SK-N-SH (cell line): Measurements from ENCODE around the gene RPA3. TPM values are rescaled to one million over a fixed set of nuclear protein-coding genes. Genes with fewer than 3 reads are reported as not detected.

Experiments used
- CTCF ChIA-PET: fragments of 300-600, 350-600 bp; formaldehyde crosslinking; extraction: SDS; loops from one replicate; lab custom pipeline; 2021; lab: Yijun Ruan, JAX
- POLR2A ChIA-PET: fragments of 350-600 bp; sonication (Branson Sonifier 250); formaldehyde crosslinking; extraction: SDS; loops from one replicate; lab custom pipeline; 2020; ENCODE audit warnings: antibody characterized with exemption, inconsistent platforms; lab: Yijun Ruan, JAX
- DNase-seq: peaks from one replicate; pipeline ENCODE4 v3.0.0; 2012
- H2AFZ ChIP-seq: fragments of 200-600 bp; sonication (generic); 2 replicates; pipeline ENCODE4 v1.8.1; 2016; ENCODE audit warnings: antibody characterized with exemption, mild to moderate bottlenecking, low read depth
- H3F3A ChIP-seq: fragments of 200-600 bp; sonication (generic); replicated peaks from 2 replicates; pipeline ENCODE3; 2016; ENCODE audit warnings: antibody characterized with exemption, mild to moderate bottlenecking; ENCODE audit not compliant: insufficient read depth
- H3K27ac ChIP-seq, 2 experiments: fragments of 200-500 bp in 1 of 2; fragments of 200-600 bp in 1 of 2; sonication (Bioruptor generic) in 1 of 2; sonication (generic), shearing (Covaris generic) in 1 of 2; 2 replicates each; pipeline versions ENCODE4 v1.5.1 to v1.6.1; 2014 to 2016; ENCODE audit warnings: low read depth in 2 of 2, inconsistent platforms in 1 of 2, low read length in 1 of 2, mild to moderate bottlenecking in 1 of 2, mixed read lengths in 1 of 2
- H3K27me3 ChIP-seq: fragments of 200-600 bp; sonication (generic), shearing (Covaris generic); 2 replicates; pipeline ENCODE4 v1.6.1; 2016; ENCODE audit warnings: mixed run types; ENCODE audit not compliant: insufficient read depth
- H3K36me3 ChIP-seq, 2 experiments: fragments of 200-500 bp in 1 of 2; fragments of 200-600 bp in 1 of 2; sonication (Bioruptor generic) in 1 of 2; sonication (generic) in 1 of 2; replicated peaks in 1 of 2; 2 replicates each; pipeline versions ENCODE3 to v1.5.1; 2014 to 2016; ENCODE audit warnings: low read length in 1 of 2, mild to moderate bottlenecking in 1 of 2; ENCODE audit not compliant: insufficient read depth in 2 of 2, control insufficient read depth in 1 of 2
- H3K4me1 ChIP-seq, 2 experiments: fragments of 200-500 bp in 1 of 2; fragments of 200-600 bp in 1 of 2; sonication (Bioruptor generic) in 1 of 2; sonication (generic), shearing (Covaris generic) in 1 of 2; 2 replicates each; pipeline versions ENCODE4 v1.5.1 to v1.6.1; 2014 to 2016; ENCODE audit warnings: low read depth in 1 of 2, low read length in 1 of 2, mixed run types in 1 of 2; ENCODE audit not compliant: insufficient read depth in 2 of 2, control insufficient read depth in 1 of 2
- H3K4me2 ChIP-seq: fragments of 200-600 bp; sonication (generic), shearing (Covaris generic); 2 replicates; pipeline ENCODE4 v1.6.1; 2017; ENCODE audit warnings: mixed run types
- H3K4me3 ChIP-seq, 2 experiments: fragments of 200-500 bp in 1 of 2; fragments of 200-600 bp in 1 of 2; sonication (Bioruptor generic) in 1 of 2; sonication (generic), shearing (Covaris generic) in 1 of 2; 2 replicates each; pipeline versions ENCODE4 v1.5.1 to v1.8.1; 2014 to 2016; ENCODE audit warnings: low read depth in 2 of 2, inconsistent platforms in 1 of 2, low read length in 1 of 2, mild to moderate bottlenecking in 1 of 2, mixed read lengths in 1 of 2, moderate library complexity in 1 of 2
- H3K79me2 ChIP-seq: fragments of 200-600 bp; sonication (generic); 2 replicates; pipeline ENCODE4 v1.8.1; 2017; ENCODE audit warnings: mild to moderate bottlenecking; ENCODE audit not compliant: insufficient read depth
- H3K9ac ChIP-seq: fragments of 200-600 bp; sonication (generic); 2 replicates; pipeline ENCODE4 v1.6.1; 2017; ENCODE audit warnings: mixed run types
- H3K9me2 ChIP-seq: fragments of 200-600 bp; sonication (generic); 2 replicates; pipeline ENCODE4 v1.6.1; 2017; ENCODE audit warnings: mixed run types
- H3K9me3 ChIP-seq: fragments of 200-600 bp; sonication (generic); 2 replicates; pipeline ENCODE4 v1.6.1; 2017; ENCODE audit warnings: mixed run types, mild to moderate bottlenecking, moderate library complexity
- H4K20me1 ChIP-seq: fragments of 200-600 bp; sonication (generic); 2 replicates; pipeline ENCODE4 v1.6.1; 2017; ENCODE audit warnings: mild to moderate bottlenecking, mixed run types; ENCODE audit not compliant: insufficient read depth
- CHD2 ChIP-seq: fragments of 150-350 bp; IDR thresholded peaks from 2 replicates; pipeline ENCODE4 v1.6.1; 2018; ENCODE audit warnings: low read length; ENCODE audit not compliant: partially characterized antibody
- ELF1 ChIP-seq: IDR thresholded peaks from 2 replicates; pipeline ENCODE4 v1.4.0; 2012
- FOSL2 ChIP-seq: IDR thresholded peaks from 2 replicates; pipeline ENCODE4 v1.4.0; 2012; ENCODE audit warnings: low read depth, mild to moderate bottlenecking, moderate library complexity, borderline replicate concordance
- IRF3 ChIP-seq: fragments of 150-350 bp; IDR thresholded peaks from 2 replicates; pipeline ENCODE4 v1.6.1; 2016; ENCODE audit warnings: mild to moderate bottlenecking, low read depth, low read length
- MAX ChIP-seq: IDR thresholded peaks from 2 replicates; pipeline ENCODE4 v1.4.0; 2012; ENCODE audit warnings: low read depth
- PBX3 ChIP-seq: IDR thresholded peaks from 2 replicates; pipeline ENCODE4; 2012
- RXRA ChIP-seq: IDR thresholded peaks from 2 replicates; pipeline ENCODE4 v1.4.0; 2012; ENCODE audit warnings: low read depth, mild to moderate bottlenecking, borderline replicate concordance
- SIN3A ChIP-seq: IDR thresholded peaks from 2 replicates; pipeline ENCODE4 v1.6.1; 2012; ENCODE audit warnings: low read depth, mild to moderate bottlenecking, low read length, moderate library complexity, borderline replicate concordance
- SMC3 ChIP-seq: IDR thresholded peaks from 2 replicates; pipeline ENCODE4 v1.6.1; 2012; ENCODE audit warnings: low read depth, low read length, improper control_type of control experiment
- TCF12 ChIP-seq: IDR thresholded peaks from 2 replicates; pipeline ENCODE4 v1.4.0; 2012
- USF1 ChIP-seq: IDR thresholded peaks from 2 replicates; pipeline ENCODE4 v1.4.0; 2012; ENCODE audit warnings: low read depth, borderline replicate concordance
- WGBS: methylation state at CpG from one replicate; pipeline ENCODE4 v1.1.6; 2017; ENCODE audit warnings: low lambda C conversion rate; 5-methylcytosine and 5-hydroxymethylcytosine counted together
- polyA plus RNA-seq, 3 experiments: library from polyadenylated mRNA; depleted of rRNA; stranded (reverse); fragments of >200 nt; gene quantifications; 2 replicates each; pipeline ENCODE4 v1.2.3, GENCODE V29; 2012

The RPA3 gene
- polyA plus RNA-seq, 1 of the 3 experiments (the other 2 are of a cell fraction): 39.0 TPM

- 90% methylated on average over 3 of the region's 3 CpGs for WGBS
- Histone ChIP-seq H2AFZ (no peak overlapping the region), H3K4me2 (no peak overlapping the region), H3K9ac (no peak overlapping the region), H3F3A (no peaks in the 10 kb centered on the region), H3K4me1 (peaks cover 0 to 27% of the 10 kb centered on the region in 2 experiments; a peak in 2 of 4 replicates), H3K4me3 (no peak overlapping the region), H3K9me2 (no peaks in the 10 kb centered on the region), H4K20me1 (no peaks in the 10 kb centered on the region), H3K27me3 (no peaks in the 10 kb centered on the region), H3K9me3 (no peaks in the 10 kb centered on the region), H3K27ac (peak overlapping the region in 1 of 2 experiments; percentile 96; a peak in 2 of 4 replicates), H3K79me2 (no peaks in the 10 kb centered on the region), H3K36me3 (no peaks in the 10 kb centered on the region)
- POLR2A ChIA-PET: no interaction called here
- TF ChIP-seq PBX3 (no peak), MAX (no peak), USF1 (no peak), RXRA (no peak), ELF1 (no peak), IRF3 (no peak)
- CTCF ChIA-PET: interaction anchor here (0.9 kb wide), 1 partner anchor 679 kb away, joined by 3 read pairs; no protein-coding TSS in a partner anchor
- DNase-seq: no peak
These were observed 100.9 kb downstream of the RPA3 start for GRCh38 chr7:7617550-7617949.

- peak overlapping the region in 1 of 2 experiments; percentile 94; a peak in 2 of 4 replicates for H3K27ac ChIP-seq
- H4K20me1 ChIP-seq: no peaks in the 10 kb centered on the region
- H3K9me3 ChIP-seq: no peaks in the 10 kb centered on the region
- H3K9ac ChIP-seq: no peak overlapping the region
- H3K9me2 ChIP-seq: no peaks in the 10 kb centered on the region
- H3K4me2 ChIP-seq: no peak overlapping the region
- no peak overlapping the region for H3K4me3 ChIP-seq
- no peaks in the 10 kb centered on the region for H3K79me2 ChIP-seq
- CTCF ChIA-PET: interaction anchor here (0.7 to 2.3 kb wide), 4 partner anchors 18 to 615 kb away, joined by 3 to 10 read pairs (median 6); no protein-coding TSS in a partner anchor
- no peak for DNase-seq
- no peaks in the 10 kb centered on the region for H3K27me3 ChIP-seq
- POLR2A ChIA-PET: interaction anchor here (0.6 kb wide), 1 partner anchor 26 kb away, joined by 3 read pairs; no protein-coding TSS in a partner anchor
- TF ChIP-seq SMC3 (no peak), TCF12 (no peak), FOSL2 (no peak), SIN3A (no peak), PBX3 (no peak), CHD2 (no peak)
- TF ChIP-seq, all 33 proteins: peak for 0
- Histone ChIP-seq H3K4me1 (peaks cover 0 to 39% of the 10 kb centered on the region in 2 experiments; a peak in 2 of 4 replicates), H3K36me3 (peaks cover 5 to 19% of the 10 kb centered on the region in 2 experiments), H3F3A (no peaks in the 10 kb centered on the region), H2AFZ (no peak overlapping the region)
- WGBS: 91% methylated on average over 4 of the region's 4 CpGs
These were observed 104.2 kb downstream of the RPA3 start for GRCh38 chr7:7614018-7614741.
